ENCODE measurements around the gene TSPAN17.

Gene TSPAN17

DNA sequence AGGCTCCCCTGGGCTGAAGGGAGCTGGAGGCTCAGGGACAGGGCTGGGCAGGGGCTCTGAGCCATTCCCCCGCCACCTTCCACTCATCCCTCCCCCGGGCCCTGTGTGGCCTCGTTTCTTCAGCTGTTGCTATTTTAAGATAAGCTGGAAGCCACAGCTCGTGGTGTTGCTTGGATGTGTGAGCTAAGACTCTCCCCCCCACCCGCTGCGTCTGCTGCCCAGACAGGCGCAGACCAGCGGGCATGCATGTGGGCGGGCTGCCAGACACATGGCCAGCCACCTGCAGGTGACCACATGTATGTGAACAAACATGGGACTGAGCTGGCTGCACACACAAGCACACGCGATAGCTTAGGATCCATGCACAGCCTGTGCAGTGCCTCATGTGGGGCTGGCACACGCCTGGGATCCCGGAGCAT is 25.6 kb upstream of the TSPAN17 start:
- no peak for DNase-seq (ENCODE audit: low spot score)

DNA sequence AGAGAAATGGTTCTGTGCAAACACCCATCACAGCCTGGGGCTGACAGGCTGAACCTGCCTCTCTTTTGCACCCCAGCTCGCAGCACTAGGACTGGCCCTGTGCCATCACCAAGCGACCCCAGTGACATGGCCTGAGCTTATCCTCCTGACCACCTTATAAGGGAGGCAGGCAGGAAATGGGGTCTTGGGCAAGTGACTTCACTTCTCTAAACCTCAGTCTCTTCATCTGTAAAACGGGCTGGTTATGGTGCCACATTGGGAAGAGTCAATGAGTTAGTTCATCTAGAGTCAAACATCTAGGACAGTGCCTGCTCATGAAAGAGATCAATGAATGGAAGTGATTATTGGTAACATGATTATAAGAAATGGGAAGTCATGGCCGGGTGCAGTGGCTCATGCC is 23.1 kb upstream of the TSPAN17 start:
- DNase-seq (ENCODE audit: low spot score), result no peak

- no peak for DNase-seq (ENCODE audit: low spot score)
Observed at GRCh38 chr5:176624938-176625337, 22.3 kb upstream of the TSPAN17 start.

GRCh38 chr5:176625512-176625911 is 21.8 kb upstream of the TSPAN17 start:
- DNase-seq (ENCODE audit: low spot score), result no peak

GRCh38 chr5:176625966-176626875 is 21.1 kb upstream of the TSPAN17 start:
- DNase-seq (ENCODE audit: low spot score), result peak; percentile 28

DNA sequence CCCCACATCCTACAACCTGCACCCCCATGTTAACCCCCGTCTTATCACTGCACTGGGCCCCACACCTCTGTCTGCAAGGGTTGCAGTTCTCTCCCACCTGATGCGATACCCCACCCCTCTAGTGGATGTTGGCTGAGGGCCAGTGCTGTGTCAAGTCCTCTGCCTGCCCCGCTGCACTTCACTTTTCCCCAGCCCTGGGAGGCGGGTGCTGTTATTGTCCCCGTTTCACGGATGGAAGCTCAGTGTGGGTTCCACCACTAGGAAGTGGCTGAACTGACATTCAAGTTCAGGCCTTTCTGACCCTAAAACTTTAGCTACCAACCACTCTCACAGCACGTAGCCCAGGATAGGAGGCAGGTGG is 20.4 kb upstream of the TSPAN17 start:
- no peak for DNase-seq (ENCODE audit: low spot score)

GRCh38 chr5:176627582-176627981 is 19.7 kb upstream of the TSPAN17 start:
- DNase-seq (ENCODE audit: low spot score), result no peak

DNA sequence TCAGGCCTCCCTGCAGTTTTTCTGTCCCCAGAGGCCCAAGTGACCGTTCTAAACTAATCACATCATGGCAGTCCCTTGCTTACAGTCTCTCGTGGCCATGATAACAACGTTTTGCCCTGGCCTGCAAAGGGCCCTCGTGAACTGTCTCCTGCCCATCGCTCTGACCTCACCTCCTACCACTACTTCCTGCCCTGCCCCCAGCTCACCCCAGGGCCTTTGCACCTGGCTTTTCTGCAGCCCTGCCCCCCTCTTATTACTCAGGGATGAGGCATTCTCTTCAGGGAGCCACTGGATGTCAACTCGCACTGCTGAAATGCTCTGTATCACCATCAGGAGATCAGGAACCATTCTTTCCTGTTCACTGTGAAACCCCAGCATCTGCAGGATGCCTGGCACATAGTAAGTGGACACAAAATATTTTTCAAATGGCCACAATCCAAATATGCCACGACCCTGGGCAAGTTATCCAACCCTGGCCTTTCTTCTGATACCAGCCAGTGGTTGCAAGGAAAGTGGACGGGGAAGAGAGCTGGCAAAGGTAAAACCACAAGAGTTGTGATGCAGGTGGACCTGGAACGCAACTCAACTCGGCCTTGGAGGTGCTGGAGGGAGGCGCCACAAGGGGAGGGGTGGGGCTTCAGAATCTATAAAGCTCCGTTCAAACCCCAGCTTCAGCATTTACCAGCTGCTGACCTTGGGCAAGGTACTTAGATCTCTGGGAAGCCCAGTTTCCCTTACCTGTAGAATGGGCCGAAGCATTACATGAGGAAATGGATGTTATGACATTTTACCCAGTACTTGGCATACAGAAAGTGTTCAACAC is 18.7 kb upstream of the TSPAN17 start:
- peak; percentile 69 for DNase-seq (ENCODE audit: low spot score)

- no peak for DNase-seq (ENCODE audit: low spot score)
Observed at GRCh38 chr5:176629317-176629852, 17.9 kb upstream of the TSPAN17 start.

DNA sequence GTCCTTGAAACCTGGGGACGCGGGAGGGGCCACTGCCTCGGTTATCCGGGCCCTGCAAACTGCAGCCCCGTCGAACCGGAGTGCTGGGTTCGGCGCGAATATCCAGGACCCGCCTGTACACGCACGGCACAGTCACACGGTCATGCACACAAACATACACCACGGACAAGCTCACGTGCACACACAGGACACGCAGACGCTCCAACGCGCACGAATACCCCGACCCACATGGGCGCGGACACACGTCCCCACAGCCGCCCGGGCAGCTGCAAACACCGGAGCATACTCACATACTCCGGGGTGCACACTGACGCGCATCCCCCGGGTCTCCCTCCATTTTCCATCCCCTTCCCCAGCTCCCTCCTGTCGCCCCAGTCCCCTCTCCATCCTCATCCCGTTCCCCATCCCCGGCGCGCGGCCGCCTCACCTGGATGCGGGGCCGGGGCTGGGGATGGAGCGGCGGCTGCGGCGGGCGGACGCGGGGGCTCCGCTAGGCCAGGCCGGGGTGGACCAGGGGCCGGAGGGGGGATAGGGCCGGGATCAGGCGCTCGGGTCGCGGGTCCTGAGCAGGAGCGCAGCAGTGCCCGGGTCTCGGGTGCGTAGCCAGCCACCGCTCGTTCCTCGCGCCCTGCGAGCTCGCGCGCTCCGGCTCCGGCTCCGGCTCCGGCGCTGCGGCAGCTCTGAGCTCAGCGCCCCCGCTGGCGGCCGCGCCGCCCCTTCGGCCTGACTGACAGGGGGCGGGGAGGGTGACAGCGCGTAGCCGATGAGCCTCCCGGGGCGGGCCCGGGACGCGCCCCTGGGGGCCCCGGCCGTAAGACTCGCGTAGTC is 17.2 kb upstream of the TSPAN17 start, which contains the start of the genes EIF4E1B and SNCB:
EIF4E1B (plus strand) TSS at position 823 of the 828 bp plus-strand sequence. CDS start 12,113 bp downstream, outside the sequence.
SNCB (minus strand) TSS at position 682 of the 828 bp plus-strand sequence. CDS start 880 bp downstream, outside the sequence.
- DNase-seq (ENCODE audit: low spot score), result peak; percentile 42

- no peak for DNase-seq (ENCODE audit: low spot score)
Observed at GRCh38 chr5:176630681-176631222, 16.5 kb upstream of the TSPAN17 start.

GRCh38 chr5:176631383-176632200 is 15.7 kb upstream of the TSPAN17 start:
- DNase-seq (ENCODE audit: low spot score), result no peak

DNA sequence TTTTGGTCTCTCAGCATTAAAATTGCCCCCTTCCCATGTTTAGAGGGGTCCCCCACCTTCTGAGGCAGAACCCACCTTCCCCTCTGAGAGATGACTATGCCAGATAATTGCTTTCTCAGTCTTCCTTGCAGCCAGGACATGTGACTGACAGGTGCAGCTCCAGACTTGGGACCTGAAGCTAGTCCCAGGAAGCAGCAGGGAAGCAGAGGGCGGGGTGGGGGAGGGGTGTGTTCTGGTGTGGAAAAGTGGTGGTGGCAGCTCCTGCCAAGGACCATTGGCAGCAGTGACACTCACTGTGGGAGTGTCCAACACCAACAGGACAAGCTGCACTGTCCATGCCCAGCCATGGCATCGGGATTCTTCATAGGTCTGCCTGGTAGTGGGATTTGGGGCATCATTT is 14.5 kb upstream of the TSPAN17 start:
- no peak for DNase-seq (ENCODE audit: low spot score)

DNA sequence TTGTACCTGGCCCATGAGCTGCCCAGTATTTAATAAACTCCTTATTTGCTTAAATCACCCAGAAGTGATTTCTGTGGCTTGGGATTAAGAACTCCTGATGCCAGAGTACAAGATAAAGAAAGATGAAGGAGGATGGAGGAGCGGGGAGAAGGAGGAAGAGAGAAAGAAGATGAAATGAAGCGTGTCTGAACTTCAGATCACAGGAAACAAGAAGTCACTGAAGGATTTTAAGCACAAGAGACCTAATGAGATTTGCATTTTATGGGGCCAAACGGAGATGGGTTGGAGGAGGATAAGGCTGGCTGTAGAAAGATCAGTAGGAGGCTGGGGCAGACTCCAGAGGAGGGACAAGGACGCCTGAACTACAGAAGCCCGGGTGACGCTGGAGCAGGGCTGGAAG is 13.7 kb upstream of the TSPAN17 start:
- no peak for DNase-seq (ENCODE audit: low spot score)

DNA sequence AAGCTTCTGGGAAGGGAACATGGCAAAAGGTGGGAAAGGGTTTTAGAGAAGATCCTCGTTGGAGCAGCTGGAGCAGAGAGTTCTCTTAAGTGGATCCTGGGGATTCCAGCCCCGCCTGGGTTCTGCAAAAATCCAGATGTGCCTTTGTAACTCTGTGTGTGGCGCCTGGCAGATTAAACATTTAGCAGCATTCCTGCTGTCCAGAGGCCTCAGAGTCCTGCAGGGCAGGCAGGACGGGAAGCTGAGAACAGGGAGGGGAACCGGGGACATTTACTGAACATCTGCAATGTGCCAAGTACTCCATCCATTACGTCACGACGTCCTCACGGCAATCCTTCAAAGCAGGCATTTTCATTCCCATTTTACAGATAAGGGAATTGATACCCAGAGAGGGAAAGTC is 10.9 kb upstream of the TSPAN17 start:
- no peak for DNase-seq (ENCODE audit: low spot score)

DNA sequence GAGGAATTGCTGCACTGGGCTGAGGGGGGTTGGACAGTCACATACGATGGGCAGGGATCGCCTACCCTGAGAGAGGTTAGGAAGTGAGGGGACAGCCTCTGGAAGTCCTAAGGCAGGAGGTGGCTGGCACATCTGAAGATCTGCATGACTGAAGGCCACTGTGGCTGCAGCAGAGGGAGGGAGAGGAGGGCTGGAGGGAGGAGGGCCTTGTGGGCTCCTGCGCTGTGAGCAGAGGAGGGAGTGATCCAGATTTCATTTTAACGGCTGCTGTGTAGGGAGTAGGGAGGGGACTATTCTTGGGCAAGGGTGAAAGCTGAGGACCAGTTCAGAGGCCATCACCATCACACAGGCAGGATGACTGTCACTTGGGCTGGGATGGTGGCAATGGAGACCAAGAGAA is 9.7 kb upstream of the TSPAN17 start:
- DNase-seq (ENCODE audit: low spot score), result no peak

- no peak for DNase-seq (ENCODE audit: low spot score)
Observed at GRCh38 chr5:176638437-176638836, 8.8 kb upstream of the TSPAN17 start.

GRCh38 chr5:176639208-176639607 is 8.1 kb upstream of the TSPAN17 start:
- DNase-seq (ENCODE audit: low spot score), result no peak

DNA sequence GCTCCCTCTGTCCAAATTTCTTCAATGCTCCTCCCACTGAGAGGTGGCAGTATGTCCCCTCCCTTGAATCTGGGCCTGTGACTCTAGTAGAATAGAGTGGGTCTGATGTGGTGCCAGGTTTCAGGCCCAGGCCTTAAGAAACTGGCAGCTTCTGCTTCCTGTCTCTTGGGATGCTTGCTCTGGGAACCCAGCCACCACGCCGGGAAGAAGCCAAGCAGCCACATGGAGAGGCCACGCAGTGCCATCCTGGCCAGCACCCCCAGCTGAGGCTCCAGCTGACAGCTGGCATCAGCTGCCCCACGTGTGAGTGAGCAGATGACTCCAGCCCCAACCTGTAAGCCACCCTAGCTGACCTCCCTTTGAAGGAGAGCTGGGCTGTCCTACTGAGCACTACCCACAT is 7.3 kb upstream of the TSPAN17 start:
- DNase-seq (ENCODE audit: low spot score), result no peak

DNA sequence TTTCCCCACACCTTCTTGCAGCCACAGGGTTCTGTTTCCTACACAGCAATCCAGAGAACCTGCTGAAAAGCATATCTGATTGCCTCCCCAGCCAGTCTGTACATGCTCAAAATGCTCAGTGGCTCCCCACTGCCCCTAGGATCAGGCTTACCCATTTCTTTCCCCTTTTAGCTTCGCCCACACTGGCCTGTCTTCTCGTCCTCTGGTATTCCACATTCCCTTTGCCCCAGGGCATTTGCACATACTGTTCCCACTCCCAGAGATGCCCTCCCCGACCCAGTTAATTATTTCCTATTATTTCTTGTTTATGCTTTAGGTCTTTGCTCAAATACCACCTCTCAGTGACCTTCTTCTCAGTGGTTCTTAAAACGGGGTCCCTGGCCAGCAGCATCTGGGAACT is 6.7 kb upstream of the TSPAN17 start:
- DNase-seq (ENCODE audit: low spot score), result no peak

All from kidney tubule cell (primary cell).